ENCODE results near the gene ADIPOR2.
"Not testable (repeated sequence)": the region's sequence is repeated elsewhere in the genome, so short reads cannot be mapped to it uniquely, and the experiment has no call there.

The ADIPOR2 gene

DNA sequence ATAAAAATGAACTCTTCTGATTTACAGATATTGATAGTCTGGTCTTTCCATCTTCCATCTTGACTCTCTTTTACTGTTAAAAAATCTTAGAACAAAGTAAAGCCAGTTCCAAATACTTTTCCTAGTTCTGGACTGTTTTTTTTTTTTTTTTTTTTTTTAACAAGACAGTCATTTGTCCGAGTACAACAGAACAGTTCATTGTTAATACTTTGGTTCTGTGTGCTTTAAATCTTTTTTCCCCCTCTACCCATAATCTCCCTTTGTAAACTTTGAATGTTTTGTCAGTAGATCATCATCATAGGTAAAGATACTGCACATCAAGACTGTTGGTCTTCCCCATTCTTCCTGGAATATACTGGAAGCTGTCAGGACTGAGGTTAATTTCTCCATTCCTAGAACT, 38.0 kb downstream of the ADIPOR2 start:
- no peak for DNase-seq (ENCODE audit: low read depth)
- H3K4me3 ChIP-seq (ENCODE audit: low read length), result no peak overlapping the region
- no peak for TF ChIP-seq CTCF (conservative IDR thresholded peaks at IDR 0.05; ENCODE audit: low read depth, low read length)

GRCh38 chr12:1731019-1731687, 40.3 kb downstream of the ADIPOR2 start:
- DNase-seq (ENCODE audit: low read depth), result no peak
- H3K4me3 ChIP-seq (ENCODE audit: low read length), result no peak overlapping the region
- TF ChIP-seq CTCF (conservative IDR thresholded peaks at IDR 0.05; ENCODE audit: low read depth, low read length), result no peak

GRCh38 chr12:1731688-1732078, 40.8 kb downstream of the ADIPOR2 start:
- not testable (repeated sequence) for H3K4me3 ChIP-seq (ENCODE audit: low read length); DNase-seq (ENCODE audit: low read depth)

GRCh38 chr12:1732914-1733313, 42.0 kb downstream of the ADIPOR2 start:
- no peak for DNase-seq (ENCODE audit: low read depth)
- H3K4me3 ChIP-seq (ENCODE audit: low read length), result no peak overlapping the region
- TF ChIP-seq CTCF (conservative IDR thresholded peaks at IDR 0.05; ENCODE audit: low read depth, low read length), result no peak

- H3K4me3 ChIP-seq (ENCODE audit: low read length), result not testable (repeated sequence)
Measured at GRCh38 chr12:1733712-1734111, 42.8 kb downstream of the ADIPOR2 start.

DNA sequence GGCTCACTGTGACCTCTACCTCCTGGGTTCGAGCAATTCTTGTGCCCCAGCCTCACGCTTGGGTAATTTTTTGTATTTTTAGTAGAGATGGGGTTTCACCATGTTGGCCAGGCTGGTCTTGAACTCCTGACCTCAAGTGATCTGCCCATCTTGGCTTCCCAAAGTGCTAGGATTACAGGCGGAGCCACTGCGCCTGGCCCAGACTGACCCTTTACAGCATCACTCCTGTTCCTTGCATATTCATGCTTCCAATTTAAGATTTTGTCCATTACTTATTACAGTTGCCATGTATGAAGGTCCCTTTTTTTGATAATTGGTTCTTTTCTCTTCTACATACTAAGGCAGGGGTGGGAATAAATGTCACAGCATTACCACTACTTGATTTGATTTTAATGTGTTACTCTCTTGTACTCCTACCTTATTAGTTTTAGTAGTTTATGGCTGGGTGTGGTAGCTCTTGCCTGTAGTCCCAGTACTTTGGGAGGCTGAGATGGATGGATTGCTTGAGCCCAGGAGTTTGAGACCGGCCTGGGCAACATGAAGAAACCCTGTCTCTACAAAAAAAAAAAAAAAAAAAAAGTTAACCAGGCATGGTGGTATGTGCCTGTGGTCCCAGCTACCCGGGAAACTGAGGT, 46.9 kb downstream of the ADIPOR2 start:
- no peak overlapping the region for H3K4me3 ChIP-seq (ENCODE audit: low read length)
- DNase-seq (ENCODE audit: low read depth), result no peak
- TF ChIP-seq CTCF (conservative IDR thresholded peaks at IDR 0.05; ENCODE audit: low read depth, low read length), result no peak

More at GRCh38 chr12:1733712-1734111, 42.8 kb downstream of the ADIPOR2 start:
- not testable (repeated sequence) for DNase-seq (ENCODE audit: low read depth)

DNA sequence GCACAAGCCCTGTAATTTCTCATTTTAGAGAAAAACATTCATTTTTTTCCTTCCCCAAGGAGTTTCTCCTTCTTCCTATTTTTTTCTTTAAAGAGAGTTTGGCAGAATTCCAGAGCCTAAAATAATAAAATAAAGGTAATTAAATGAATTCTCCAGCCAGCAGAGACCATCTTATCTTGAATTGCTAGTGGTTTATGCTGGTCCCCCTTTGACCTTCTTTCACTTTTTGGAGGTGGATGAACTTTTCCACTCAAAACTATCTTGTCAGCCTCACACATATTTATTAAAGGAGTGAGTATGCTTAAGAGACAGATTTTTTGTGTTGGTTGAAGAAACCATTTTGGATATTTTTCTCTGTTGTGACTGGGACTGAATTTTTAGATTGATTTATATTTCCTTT, 47.6 kb downstream of the ADIPOR2 start:
- H3K4me3 ChIP-seq (ENCODE audit: low read length), result no peak overlapping the region
- no peak for DNase-seq (ENCODE audit: low read depth)
- TF ChIP-seq CTCF (conservative IDR thresholded peaks at IDR 0.05; ENCODE audit: low read depth, low read length), result no peak

DNA sequence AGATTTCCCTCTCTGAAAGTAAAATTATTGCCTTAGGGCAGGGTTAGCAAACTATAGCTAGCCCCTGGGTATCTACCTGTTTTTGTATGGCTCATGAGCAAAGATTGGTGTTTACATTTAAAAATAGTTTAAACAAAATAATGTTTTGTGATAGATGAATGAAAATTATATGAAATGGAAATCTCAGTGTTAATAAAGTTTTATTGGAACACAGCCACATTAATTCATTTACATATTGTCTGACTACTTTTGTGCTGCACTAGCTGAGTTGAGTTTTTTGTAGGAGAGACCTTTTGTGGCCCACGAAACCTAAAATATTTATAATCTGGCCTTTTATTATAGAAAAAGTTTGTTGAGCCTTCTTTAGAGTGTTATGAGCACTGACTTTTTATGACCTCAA, 48.5 kb downstream of the ADIPOR2 start:
- H3K4me3 ChIP-seq (ENCODE audit: low read length), result no peak overlapping the region
- no peak for TF ChIP-seq CTCF (conservative IDR thresholded peaks at IDR 0.05; ENCODE audit: low read depth, low read length)
- no peak for DNase-seq (ENCODE audit: low read depth)
